Medulla oblongata (tissue), 1 donor: ENCODE results near the gene FOSL1.

Experiments
- DNase-seq: peaks from one replicate; pipeline ENCODE4 v3.0.0-alpha.2; 2015; ENCODE audit errors: extremely low spot score

FOSL1 gene

GRCh38 chr11:65863889-65864705 is 36.1 kb downstream of the FOSL1 start:
- DNase-seq = no peak

GRCh38 chr11:65862941-65863888 is 37.0 kb downstream of the FOSL1 start:
- DNase-seq = no peak

DNA sequence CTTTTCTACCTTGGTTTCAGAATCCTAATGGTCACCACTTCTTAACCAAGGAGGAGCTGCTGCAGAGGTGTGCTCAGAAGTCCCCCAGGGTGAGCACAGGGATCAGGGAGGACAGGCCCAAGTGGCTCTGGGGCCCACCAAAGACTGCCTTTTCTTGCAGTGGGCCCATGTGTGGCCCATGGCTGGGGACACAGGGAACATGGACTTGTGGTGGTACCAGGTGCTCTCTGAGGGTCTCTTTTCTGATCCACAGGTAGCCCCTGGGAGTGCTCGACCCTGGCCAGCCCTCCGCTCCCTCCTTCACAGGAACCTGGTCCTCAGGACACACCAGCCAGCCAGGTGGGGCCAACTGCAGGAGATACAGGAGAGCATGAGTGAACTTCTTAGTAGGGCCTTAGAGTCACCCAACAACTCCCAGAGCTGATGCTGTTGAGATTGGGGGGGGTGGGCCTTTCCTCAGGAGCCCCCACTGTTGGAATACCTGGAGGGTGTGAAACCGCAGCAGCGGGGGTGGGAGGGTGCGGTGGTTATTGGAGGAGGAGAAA is 37.9 kb downstream of the FOSL1 start:
- no peak for DNase-seq

- DNase-seq = no peak
Observed at GRCh38 chr11:65861533-65862183, 38.5 kb downstream of the FOSL1 start.

DNA sequence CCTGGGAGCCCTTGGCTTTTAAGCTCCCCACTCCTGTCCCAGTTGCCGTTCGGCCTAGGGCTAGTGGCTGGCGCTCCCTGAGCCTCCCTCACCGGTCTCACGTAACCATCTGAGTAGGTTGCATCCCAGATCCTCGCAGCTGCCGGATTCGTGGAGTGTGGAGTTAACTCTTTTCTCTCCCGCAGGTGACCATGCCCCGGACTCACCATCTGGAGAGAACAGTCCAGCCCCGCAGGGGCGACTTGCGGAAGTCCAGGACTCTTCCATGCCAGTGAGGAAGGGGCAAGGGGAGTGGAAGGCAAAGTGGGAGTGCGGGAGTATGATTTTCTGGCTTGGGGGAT is 39.1 kb downstream of the FOSL1 start:
- no peak for DNase-seq

DNA sequence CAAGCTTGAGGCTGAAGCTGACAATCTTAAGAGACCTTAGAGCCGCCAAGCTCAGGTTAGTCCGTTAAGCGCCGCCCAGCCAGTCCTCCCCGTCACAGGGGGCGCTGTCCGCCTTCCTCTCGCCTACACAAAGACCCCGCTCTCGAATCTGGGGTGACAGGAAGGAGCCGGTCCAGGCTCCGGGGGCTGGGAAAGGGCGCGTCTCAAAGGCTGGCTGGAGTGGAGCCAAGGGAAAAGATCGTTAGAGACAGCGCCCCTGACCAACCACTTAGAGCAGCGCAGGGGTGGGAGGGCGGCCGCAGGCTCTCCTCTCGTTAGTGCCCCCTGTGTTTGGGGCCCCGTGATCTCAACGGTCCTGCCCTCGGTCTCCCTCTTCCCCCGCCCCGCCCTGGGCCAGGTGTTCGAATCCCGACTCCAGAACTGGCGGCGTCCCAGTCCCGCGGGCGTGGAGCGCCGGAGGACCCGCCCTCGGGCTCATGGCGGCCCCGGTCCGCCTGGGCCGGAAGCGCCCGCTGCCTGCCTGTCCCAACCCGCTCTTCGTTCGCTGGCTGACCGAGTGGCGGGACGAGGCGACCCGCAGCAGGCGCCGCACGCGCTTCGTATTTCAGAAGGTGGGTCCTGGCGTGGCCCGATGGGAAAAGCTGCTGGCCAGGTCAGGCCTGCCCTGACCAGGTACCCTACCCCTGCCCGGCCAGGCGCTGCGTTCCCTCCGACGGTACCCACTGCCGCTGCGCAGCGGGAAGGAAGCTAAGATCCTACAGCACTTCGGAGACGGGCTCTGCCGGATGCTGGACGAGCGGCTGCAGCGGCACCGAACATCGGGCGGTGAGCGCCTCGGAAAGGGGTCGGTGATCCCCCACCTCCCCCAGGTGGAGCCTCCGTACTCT is 39.7 kb downstream of the FOSL1 start, which contains the start of gene MUS81:
Gene MUS81, plus strand, starts transcription at position 156 of the 887 bp plus-strand sequence. Its CDS starts 321 bp downstream, at position 477.
- DNase-seq = peak; percentile 97

DNA sequence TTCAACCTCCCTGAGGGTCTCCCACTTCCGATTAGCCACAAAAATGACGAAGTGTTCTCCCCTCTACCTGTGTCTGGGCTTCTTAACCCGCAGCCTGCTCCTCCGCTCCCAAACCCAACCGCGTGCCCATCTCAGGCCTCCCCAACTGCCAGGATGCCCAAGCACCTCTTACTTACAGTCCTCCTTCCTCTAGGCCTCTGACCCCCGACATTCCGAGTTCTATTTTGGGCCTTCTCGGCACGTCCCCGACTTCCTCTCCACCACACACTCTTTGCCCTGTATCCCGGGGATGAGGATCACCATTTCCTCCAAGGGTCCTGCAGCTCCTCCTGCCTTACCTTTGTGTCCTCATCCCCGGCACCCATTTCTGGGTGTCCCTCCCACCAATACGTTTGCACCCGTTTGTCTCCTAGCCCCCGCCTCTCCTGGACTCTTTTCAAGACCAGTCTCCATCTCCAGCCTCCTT is 40.3 kb downstream of the FOSL1 start:
- no peak for DNase-seq

- peak; percentile 98 for DNase-seq
Observed at GRCh38 chr11:65859095-65859811, 40.9 kb downstream of the FOSL1 start.

GRCh38 chr11:65858681-65859087 is 41.5 kb downstream of the FOSL1 start:
- no peak for DNase-seq

DNA sequence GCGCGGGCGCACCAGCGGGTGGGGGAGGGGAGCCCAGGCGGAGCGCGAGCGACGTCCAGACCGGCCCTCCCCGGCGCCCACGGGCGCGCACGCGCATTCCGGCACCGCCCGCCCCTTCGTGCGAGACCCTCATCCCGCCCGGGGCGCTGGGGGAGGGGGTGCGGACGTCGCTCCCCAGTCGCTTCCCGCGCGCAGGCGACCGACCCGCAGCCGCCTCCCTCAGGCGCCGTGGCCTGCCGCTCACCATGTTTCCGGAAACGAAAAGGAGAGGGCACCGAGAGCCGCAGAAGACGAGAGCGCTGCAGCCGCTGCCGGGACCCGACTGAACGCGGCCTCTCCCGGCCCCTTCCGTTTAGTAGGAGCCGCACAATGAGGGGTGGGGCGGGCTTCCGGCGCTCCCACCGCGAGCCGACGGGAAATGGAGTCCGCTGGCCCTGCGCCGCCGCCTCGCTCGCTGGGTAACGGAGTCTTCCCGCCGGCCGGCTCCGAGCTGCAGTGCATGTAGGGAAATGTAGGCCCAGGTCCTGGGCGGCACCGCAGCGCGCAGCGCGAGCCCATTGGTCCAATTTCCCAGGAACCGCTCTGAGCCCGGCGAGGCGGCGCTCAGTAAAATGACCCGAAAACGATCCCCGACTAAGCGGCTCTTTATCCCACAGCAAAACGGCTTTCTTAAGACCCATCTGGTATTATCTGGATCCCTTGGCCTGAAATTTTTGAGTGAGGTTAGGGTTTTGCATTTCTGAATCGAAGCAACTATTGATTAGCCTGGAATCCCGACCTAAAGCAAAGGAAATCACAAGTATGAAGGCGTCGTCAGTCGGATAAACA is 42.1 kb downstream of the FOSL1 start, which contains the start of gene CFL1:
Gene CFL1, minus strand, starts transcription at position 328 of the 828 bp plus-strand sequence. Its CDS starts 81 bp downstream, at position 247.
- DNase-seq = peak; percentile 98

DNA sequence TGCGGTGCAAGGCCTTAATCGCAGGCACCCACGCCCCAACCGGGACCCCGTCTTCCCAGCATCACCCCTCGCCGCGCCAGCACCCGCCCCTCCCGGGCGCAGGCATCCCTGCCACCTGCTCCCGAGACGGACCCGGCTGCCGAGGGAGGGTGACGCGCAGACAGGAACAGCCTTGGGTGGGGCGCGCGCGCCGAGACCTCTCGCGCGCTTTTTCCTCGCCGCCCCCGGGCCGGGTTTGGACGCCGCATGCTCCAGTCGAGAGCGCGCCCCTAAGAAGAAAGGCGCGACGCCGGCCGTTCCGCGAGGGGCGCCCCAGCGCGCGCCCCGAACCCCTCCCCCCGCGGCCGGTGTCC is 42.7 kb downstream of the FOSL1 start:
- DNase-seq = no peak

DNA sequence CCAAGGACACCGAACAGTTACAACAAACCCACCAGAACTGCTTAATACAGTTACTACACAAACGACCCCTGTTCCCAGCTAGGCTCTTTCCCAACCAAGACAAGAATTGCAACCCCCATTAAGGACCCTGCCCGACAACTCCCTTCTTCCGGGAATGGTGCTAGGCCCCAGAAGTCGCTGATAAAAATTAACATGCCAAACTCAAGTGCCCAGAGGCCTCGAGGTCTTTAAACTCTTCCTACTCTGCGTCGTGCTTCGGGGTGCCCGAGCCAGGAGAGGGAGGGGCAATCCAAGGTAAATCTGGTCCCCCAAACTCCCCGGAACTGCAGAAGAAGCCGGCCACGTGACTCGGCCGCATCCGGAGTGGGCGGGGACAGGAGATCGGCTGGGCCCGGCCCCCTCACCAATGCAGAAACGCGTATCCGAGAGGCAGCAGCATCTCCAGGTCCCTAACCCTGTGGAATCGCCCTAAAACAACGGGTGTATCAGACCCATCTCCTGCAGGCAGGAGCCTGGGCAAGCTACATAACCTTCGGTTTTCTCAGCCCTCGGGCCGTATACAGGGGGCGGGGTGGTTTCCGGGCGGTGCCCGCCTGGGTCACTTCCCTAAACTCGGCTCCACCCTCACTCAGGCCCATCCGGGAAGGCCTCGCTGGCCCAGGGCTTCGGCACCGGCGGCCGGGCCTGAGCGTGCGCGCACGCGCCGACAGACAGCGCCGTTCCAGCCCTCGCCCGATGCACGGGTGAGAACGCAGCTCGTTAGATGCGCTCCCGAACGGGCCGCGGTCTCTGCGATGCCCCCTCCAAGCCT is 43.3 kb downstream of the FOSL1 start:
- peak; percentile 85 for DNase-seq

DNA sequence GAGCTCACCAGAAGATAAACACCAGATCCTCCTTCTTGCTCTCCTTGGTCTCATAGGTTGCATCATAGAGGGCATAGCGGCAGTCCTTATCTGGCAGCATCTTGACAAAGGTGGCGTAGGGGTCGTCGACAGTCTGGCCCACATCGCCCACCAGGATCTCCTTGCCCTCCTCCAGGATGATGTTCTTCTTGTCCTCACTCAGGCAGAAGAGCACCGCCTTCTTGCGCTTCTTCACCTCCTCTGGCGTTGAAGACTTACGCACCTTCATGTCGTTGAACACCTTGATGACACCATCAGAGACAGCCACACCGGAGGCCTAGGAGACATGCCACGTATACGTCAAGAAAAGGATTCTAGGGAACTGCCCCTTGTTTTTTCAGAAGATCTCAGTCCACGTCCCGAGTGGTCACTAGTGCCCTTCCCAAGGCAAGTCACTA is 44.2 kb downstream of the FOSL1 start:
- no peak for DNase-seq

GRCh38 chr11:65854852-65855837 is 45.0 kb downstream of the FOSL1 start:
- no peak for DNase-seq

DNA sequence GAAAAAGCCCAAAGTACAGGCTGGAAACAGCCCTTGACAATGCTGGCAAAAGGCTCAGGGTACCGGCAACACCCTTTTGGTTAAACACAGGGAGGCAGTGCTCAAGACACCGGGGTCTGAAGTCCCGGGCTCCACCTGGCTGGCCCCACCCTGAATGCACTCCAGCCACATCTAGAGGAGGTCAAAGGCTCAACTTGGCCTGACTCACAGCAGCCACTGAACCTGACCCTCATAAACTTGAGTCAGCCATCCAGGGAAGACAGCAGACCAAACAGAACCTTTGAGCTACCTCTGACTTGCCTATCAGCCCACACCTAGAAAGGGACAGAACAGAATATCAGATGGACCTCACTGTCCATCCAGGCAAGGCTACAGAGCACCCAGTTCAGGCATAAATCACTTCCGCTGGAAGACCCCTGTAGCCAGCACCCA is 46.0 kb downstream of the FOSL1 start:
- DNase-seq = no peak

GRCh38 chr11:65853246-65853979 is 46.8 kb downstream of the FOSL1 start:
- no peak for DNase-seq
